GM19099 (cell line): Measurements from ENCODE around the gene RHOJ.

Source experiments
- POLR2A ChIP-seq: IDR thresholded peaks from 3 replicates; pipeline ENCODE4 v1.6.1; 2011; ENCODE audit warnings: low read depth; ENCODE audit not compliant: insufficient read length; ENCODE audit errors: extremely low read depth

RHOJ gene

DNA sequence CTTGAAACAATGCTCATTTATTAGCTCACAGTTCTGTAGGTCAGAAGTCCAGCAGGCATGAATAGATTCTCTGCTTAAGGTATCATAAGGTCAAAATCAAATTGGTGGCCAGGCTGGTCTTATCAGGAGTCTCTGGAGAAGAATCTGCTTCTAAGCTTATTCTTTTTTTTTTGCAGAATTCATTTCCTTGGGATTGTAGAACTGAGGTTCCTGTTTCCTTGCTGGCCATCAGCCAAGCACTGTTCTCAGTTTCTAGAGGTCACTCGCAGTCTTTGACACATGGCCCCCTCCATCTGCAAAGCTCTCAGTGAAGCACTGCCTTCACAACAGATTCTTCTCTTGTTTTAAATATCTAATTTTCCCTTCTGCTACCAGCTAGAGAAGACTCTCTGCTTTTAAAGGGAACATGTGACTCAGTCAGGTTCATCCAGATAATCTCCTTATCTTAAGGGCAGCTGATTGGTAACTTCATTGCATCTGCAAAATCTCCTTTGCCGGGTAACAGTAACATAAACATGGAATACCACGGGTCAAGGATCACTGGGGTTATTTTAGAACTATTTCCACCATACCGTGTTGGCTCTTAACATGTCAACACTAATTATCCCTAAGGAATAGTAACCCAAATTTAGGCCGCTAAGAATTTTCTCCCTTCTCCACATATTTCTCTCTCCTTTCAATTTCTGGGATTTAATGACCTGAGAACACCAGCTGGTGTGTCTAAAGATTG is 25.3 kb downstream of the RHOJ start:
- no peak for TF ChIP-seq POLR2A

DNA sequence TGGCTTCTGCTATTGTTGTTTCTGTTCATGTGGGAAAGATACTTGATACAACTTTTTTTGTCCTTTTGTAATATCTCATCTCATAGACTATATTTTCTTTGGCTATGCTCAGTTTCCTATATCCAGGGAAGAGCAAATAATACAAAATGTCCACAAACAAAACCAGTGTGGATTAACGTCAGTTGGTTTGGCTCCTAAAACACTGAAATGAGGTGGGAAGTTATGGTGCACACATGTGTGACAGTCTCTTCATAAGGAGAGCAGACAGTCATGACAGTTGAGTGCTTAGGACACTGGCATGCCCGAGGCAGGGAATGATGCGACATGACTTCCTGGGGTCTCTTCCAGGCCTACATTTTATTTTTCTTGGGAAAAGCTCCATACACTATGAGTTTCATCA is 27.5 kb downstream of the RHOJ start:
- no peak for TF ChIP-seq POLR2A

DNA sequence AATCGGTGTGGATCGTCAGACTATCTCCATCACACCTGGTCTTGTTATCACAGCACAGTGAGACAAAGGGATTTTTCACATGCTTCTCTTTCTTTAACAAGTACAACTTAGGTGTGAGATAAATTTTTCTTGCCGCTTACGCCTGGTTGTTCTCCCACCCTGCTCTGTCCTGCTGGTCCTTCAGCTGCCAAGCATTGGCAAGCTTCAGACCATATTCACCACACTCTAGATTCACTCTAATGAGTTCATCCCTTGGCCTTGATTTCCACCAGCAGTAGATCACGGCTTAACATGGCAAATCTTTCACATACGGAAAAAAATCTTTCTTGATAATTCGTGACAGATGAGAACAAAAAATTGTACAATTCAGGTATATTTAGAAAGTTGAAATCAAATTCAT is 33.5 kb downstream of the RHOJ start:
- no peak for TF ChIP-seq POLR2A

DNA sequence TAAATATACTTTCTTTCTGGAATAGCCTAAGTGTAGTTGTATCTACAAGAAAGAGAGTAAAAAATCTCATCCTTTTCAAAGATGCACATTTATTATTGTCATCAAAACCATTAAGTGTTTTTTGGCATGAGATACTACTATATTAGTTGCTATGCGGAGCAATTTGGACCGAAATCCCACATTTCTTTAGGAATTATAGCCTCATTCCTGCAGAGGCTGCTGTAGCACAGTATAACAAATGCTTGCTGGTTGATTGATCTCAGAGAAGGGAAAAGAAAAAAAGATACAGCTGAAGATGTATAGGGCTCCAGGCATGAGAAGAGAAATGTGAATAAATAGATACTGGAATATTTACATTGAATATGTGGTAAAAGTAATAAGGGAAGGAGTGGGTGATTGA is 36.0 kb downstream of the RHOJ start:
- no peak for TF ChIP-seq POLR2A

DNA sequence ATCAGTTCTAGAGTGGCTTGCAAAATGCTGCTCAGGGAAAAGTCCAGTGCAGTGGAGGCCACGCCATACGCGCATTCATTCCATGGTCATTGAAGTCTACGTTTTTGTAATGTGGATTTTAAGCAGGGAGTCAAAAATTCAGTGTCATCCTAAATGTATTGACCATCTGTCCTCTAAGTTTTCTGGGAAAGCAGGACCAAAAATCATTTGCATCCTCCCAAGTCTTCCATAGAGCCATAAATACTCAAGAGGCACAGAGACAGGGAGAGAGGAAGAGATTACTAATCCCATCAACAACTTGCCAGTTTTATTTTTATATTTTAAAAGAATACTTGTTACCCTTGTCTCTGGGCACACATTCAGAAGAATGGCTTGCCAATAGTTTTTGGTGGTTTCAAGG is 36.9 kb downstream of the RHOJ start:
- no peak for TF ChIP-seq POLR2A

DNA sequence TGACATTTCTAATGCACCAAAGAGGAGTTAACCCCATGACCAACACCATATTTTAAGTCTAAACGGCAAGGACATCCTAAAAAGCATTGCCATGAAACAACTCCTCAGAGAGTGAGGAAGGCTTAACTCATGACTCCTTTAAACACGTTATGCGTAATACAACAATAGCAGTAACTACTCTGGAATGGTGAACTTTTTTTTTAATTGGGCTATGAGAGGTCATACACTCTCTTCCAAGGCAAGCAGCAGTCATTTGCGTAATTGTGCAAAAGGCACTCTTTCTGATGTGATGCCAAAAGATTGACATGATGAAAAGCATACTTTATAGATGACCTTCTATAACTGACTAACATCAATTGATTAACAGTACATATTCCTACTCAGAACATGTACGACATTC is 39.4 kb downstream of the RHOJ start:
- no peak for TF ChIP-seq POLR2A

DNA sequence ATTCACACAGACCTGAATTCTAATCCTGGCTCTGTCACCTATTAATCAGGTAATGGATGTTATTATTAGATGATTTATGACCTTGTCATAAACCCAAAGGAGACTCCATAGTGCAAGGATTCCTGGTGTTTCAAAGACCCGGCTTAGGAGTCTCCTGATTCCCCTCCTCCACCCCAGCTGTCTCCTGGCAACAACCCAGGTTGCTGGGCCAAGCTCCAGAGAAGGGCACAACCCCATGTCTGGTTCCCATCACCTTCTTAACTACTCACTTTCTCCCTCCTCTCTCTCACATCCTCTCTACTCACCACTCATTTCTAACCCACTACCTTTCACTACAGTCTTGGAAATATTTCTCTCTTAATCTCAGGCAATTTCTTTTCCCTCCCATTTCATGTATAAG is 41.6 kb downstream of the RHOJ start:
- no peak for TF ChIP-seq POLR2A

DNA sequence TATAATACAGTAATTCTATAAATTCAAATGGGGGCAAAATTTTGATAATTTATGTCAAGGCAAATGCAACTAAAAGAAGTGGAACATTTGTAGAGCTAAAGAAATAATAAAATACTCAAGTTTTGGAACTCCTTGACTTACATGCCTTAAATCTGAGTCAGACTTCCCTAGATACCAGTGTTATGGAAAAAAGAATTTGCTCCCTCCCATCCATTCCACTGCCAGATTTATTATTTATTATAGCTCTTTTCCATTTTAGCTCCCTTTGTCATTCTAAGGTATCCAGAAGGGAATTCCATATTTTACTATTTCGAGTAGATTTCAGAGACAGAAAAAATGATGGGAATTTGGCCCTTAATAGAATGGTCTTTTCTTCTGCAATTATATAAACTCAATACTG is 44.0 kb downstream of the RHOJ start:
- no peak for TF ChIP-seq POLR2A

DNA sequence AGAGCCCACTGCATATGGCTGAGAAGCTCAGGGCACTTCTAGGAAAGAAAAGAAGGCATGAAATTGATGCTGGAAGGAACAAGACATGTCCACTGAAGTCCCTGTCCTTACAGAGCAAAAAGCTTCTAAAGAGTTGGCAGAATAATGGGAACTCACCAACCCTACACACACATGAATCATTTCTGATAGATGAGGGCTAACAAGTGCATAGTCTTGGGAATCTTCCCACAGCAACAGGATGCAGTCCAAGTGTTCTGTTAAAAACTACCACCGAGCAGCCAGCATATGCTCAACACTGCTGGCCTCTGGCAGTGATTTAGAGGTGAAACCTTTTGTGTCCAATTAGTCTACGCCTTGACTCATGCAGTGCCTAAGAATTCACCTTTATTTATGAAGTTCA is 44.8 kb downstream of the RHOJ start:
- TF ChIP-seq POLR2A, result no peak

DNA sequence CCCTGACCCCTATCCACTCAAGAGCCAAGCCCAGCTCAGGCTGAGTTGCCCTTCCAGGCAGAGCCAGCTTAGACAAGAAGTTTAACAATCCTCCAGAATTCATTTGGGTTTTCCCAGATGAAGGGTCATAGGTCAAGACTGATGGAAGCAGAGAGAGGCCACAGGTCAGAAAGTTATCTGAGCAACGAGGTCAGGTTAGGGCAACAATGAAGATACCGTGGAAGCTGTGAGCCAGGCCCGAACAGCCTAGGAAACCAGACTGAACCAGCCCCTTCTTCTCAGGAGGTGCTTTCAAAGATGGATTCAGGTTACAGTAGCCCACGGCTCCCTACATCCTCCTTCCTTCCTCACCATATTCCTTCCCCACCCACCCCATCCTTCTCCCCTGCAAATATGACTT is 53.1 kb downstream of the RHOJ start:
- no peak for TF ChIP-seq POLR2A

DNA sequence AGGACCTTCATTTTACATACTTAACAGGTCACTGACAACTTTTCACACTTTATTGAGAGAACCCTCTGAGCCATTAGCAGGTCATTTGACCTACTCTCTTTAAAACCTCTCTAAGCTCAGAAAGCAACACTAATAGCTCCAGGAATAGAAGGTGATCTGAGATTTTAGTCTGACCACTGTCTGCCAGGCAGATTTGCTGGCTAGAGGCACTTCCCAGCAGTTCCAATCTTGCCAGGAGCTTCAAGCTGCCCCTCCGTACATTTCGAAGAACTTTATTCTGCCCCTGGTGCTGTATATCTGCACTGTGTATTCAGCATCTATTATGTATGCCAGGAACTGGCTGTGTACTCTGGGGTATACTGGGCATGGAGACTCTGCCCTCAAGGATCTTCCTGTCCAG is 58.2 kb downstream of the RHOJ start:
- TF ChIP-seq POLR2A, result no peak

DNA sequence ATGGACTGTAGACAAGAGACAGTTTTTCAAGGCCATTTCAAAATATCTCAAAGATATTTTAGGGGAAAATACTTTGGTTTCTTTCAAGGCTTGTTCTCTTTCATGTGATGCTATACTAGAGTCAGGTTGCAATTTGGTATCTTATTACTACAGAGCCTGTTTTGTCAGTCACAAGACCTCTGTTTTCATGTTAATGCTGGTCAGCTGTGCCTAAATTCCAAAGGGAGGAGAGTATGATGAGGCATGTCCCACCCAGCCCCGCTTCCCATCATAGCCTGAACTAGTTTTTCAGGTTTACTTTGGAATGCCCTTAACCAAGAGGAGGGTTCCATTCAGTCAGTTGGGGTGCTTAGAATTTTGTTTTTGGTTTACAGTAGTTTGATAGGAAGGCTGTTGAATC is 61.9 kb downstream of the RHOJ start:
- no peak for TF ChIP-seq POLR2A

DNA sequence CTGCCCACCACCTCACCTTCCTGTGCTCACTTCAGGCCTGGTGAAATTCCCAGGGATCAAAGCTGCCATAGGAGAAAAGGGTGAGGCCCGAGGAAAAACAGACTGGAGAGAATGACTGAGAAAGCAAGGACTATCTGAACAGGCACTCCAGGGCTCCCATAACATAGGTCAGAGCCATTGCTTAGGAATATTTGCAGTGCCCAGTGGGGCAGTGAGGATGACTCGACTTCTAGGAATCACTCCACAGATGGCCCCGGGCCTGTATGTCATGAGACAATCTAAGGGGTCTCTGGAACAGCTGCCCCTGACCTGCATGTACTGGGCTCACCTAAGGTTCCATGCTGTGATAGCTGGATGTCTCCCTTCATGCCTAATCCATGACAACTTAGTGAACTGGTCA is 62.9 kb downstream of the RHOJ start:
- no peak for TF ChIP-seq POLR2A

DNA sequence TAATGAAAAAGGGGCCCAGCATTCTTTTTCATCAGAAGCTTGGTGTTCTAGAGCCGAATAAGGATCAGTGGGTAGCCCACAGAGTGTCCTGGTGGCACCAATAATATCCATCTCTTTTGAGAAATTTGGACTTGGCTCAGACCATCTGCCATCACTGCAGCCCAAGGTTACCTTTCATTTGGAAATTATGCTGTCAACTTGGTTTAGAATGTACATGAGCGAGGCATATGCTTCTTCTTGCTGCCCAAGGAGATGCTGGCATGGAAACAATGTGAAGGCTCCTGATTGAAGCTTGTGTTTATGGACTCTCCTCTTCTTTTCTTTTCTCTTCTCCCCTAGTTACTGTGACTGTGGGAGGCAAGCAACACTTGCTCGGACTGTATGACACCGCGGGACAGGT is 64.5 kb downstream of the RHOJ start:
- no peak for TF ChIP-seq POLR2A

DNA sequence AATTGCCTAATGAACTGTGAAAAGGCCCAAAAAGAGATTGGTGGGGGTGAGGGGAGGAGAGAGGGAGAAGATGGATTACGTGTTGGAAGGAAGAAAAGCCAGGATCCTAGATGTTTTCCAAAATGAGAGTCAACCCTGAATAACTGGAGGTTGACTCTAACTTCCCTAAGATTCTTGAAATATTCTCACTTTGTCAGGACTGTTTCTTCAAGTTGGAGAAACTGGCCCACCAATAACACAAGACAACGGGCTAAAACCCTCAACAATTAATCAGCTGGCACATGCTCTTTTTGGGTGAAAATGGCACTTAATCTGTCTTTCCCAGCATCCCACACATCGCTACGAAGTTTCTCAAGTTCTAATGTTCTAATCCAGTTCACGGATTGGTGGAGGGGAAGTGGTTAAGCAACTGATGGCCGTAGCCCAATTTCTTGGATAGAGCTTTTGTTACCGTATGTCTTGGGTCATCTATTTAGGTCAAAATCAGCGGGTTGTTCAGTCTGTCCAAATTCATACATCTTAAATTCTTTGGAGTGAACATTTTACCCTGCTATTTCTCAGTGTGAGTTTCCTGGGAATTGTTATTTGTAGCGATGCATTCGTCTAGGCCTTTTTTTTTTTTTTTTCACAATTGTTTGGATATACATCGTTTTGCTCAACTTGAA is 65.5 kb downstream of the RHOJ start:
- TF ChIP-seq POLR2A, result no peak

DNA sequence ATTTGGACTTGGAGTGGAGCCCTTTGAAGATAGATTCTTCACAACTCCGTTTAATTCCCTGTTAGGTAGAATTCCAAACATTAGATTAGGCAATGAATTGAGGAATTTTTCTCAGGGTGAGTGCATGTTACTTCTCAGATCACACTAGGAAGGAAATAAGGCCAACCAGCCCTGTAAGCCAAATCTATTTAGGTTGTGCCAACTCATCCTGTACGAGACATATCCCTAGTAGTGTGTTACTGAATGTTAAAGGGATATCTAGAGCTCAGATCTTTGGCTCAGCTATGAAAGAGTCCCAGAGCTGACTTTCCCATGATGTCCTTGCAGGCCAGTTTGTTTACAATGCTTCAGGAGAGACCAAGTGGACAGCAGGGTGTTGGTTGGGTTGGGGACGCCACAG is 68.9 kb downstream of the RHOJ start:
- no peak for TF ChIP-seq POLR2A
